Dendritic cell treated with granulocyte-macrophage colony-stimulating factor and Interleukin-4, amounts not matched to agents 40 ng/mL and 50 ng/mL, for 4 days (primary cell): ENCODE results near the gene XRN2.

ENCODE experiments used
- H3K27ac Mint-ChIP-seq: one replicate; pipeline ENCODE4 v1.8.0; 2022; ENCODE audit warnings: mild to moderate bottlenecking, mixed read lengths
- H3K27me3 Mint-ChIP-seq: one replicate; pipeline ENCODE4 v1.8.0; 2022; ENCODE audit warnings: mild to moderate bottlenecking, mixed read lengths
- H3K36me3 Mint-ChIP-seq: one replicate; pipeline ENCODE4 v1.8.0; 2022; ENCODE audit warnings: low read depth, mixed read lengths
- H3K4me1 Mint-ChIP-seq: one replicate; pipeline ENCODE4 v1.8.0; 2022; ENCODE audit warnings: low read depth, mixed read lengths
- H3K4me3 Mint-ChIP-seq: one replicate; pipeline ENCODE4 v1.8.0; 2022; ENCODE audit warnings: mild to moderate bottlenecking, moderate library complexity, mixed read lengths
- H3K9me3 Mint-ChIP-seq: one replicate; pipeline ENCODE4 v1.8.0; 2022; ENCODE audit warnings: mixed read lengths
- intact Hi-C: fragments of 100-400 bp; cut with micrococcal nuclease; formaldehyde crosslinking; loops from one replicate; pipeline ENCODE4 v1.15.0; 2022

Gene XRN2

GRCh38 chr20:21372016-21372415, 68.9 kb downstream of the XRN2 start:
- intact Hi-C loops, result loop anchor here (10.0 kb wide), 1 partner anchor 1327 kb away; no protein-coding TSS in a partner anchor
- H3K36me3 Mint-ChIP-seq, result peaks cover 82% of the 10 kb centered on the region
- H3K27ac Mint-ChIP-seq, result no peak overlapping the region

GRCh38 chr20:21373436-21373835, 70.3 kb downstream of the XRN2 start:
- Mint-ChIP-seq H3K36me3 (peaks cover 85% of the 10 kb centered on the region), H3K4me3 (no peak overlapping the region), H3K9me3 (no peaks in the 10 kb centered on the region), H3K27me3 (no peaks in the 10 kb centered on the region), H3K4me1 (no peaks in the 10 kb centered on the region), H3K27ac (no peak overlapping the region)
- intact Hi-C loops, result loop anchor here (10.0 kb wide), 1 partner anchor 1329 kb away; no protein-coding TSS in a partner anchor

More at GRCh38 chr20:21372016-21372415, 68.9 kb downstream of the XRN2 start:
- Mint-ChIP-seq H3K9me3 (no peaks in the 10 kb centered on the region), H3K4me3 (no peak overlapping the region), H3K4me1 (no peaks in the 10 kb centered on the region), H3K27me3 (no peaks in the 10 kb centered on the region)

- Mint-ChIP-seq H3K4me1 (no peaks in the 10 kb centered on the region), H3K27ac (no peak overlapping the region), H3K4me3 (no peak overlapping the region), H3K9me3 (no peaks in the 10 kb centered on the region), H3K27me3 (no peaks in the 10 kb centered on the region), H3K36me3 (peaks cover 89% of the 10 kb centered on the region)
- intact Hi-C loops, result loop anchor here (10.0 kb wide), 1 partner anchor 1332 kb away; no protein-coding TSS in a partner anchor
Observed at GRCh38 chr20:21376626-21377025, 73.5 kb downstream of the XRN2 start.

- Mint-ChIP-seq H3K36me3 (peaks cover 87% of the 10 kb centered on the region), H3K27me3 (no peaks in the 10 kb centered on the region), H3K9me3 (no peaks in the 10 kb centered on the region), H3K27ac (no peak overlapping the region), H3K4me3 (no peak overlapping the region), H3K4me1 (no peaks in the 10 kb centered on the region)
- intact Hi-C loops, result loop anchor here (10.0 kb wide), 1 partner anchor 1333 kb away; no protein-coding TSS in a partner anchor
Observed at GRCh38 chr20:21377701-21378100, 74.6 kb downstream of the XRN2 start.

GRCh38 chr20:21378259-21378658, 75.1 kb downstream of the XRN2 start:
- Mint-ChIP-seq H3K27ac (no peak overlapping the region), H3K9me3 (no peaks in the 10 kb centered on the region), H3K4me1 (no peaks in the 10 kb centered on the region), H3K36me3 (peaks cover 86% of the 10 kb centered on the region), H3K27me3 (no peaks in the 10 kb centered on the region), H3K4me3 (no peak overlapping the region)
- intact Hi-C loops, result loop anchor here (10.0 kb wide), 1 partner anchor 1333 kb away; no protein-coding TSS in a partner anchor

- Mint-ChIP-seq H3K27ac (no peak overlapping the region), H3K4me1 (no peaks in the 10 kb centered on the region), H3K27me3 (no peaks in the 10 kb centered on the region), H3K4me3 (no peak overlapping the region), H3K36me3 (peaks cover 86% of the 10 kb centered on the region), H3K9me3 (no peaks in the 10 kb centered on the region)
- intact Hi-C loops, result no loop called here
Observed at GRCh38 chr20:21380711-21381110, 77.6 kb downstream of the XRN2 start.

- Mint-ChIP-seq H3K27me3 (no peaks in the 10 kb centered on the region), H3K9me3 (no peaks in the 10 kb centered on the region), H3K36me3 (peaks cover 88% of the 10 kb centered on the region), H3K4me1 (no peaks in the 10 kb centered on the region), H3K27ac (no peak overlapping the region), H3K4me3 (no peak overlapping the region)
- intact Hi-C loops, result no loop called here
Observed at GRCh38 chr20:21381619-21382018, 78.5 kb downstream of the XRN2 start.

- H3K36me3 Mint-ChIP-seq, result peaks cover 86% of the 10 kb centered on the region
- no peak overlapping the region for H3K27ac Mint-ChIP-seq
- no peak overlapping the region for H3K4me3 Mint-ChIP-seq
- H3K27me3 Mint-ChIP-seq, result no peaks in the 10 kb centered on the region
- no peaks in the 10 kb centered on the region for H3K9me3 Mint-ChIP-seq
- no peaks in the 10 kb centered on the region for H3K4me1 Mint-ChIP-seq
- intact Hi-C loops, result no loop called here
Observed at GRCh38 chr20:21384308-21384892, 81.3 kb downstream of the XRN2 start.

GRCh38 chr20:21386111-21386510, 83.0 kb downstream of the XRN2 start:
- Mint-ChIP-seq H3K27me3 (peaks cover 11% of the 10 kb centered on the region), H3K4me1 (peaks cover 4% of the 10 kb centered on the region), H3K36me3 (peaks cover 84% of the 10 kb centered on the region), H3K4me3 (no peak overlapping the region), H3K9me3 (no peaks in the 10 kb centered on the region), H3K27ac (no peak overlapping the region)
- intact Hi-C loops, result no loop called here

- intact Hi-C loops, result no loop called here
- Mint-ChIP-seq H3K36me3 (peaks cover 74% of the 10 kb centered on the region), H3K4me1 (peaks cover 13% of the 10 kb centered on the region), H3K27me3 (peaks cover 21% of the 10 kb centered on the region), H3K27ac (no peak overlapping the region), H3K4me3 (no peak overlapping the region), H3K9me3 (no peaks in the 10 kb centered on the region)
Observed at GRCh38 chr20:21387528-21387927, 84.4 kb downstream of the XRN2 start.

GRCh38 chr20:21388566-21388965, 85.4 kb downstream of the XRN2 start:
- Mint-ChIP-seq H3K4me1 (peaks cover 19% of the 10 kb centered on the region), H3K36me3 (peaks cover 64% of the 10 kb centered on the region), H3K4me3 (no peak overlapping the region), H3K27me3 (peaks cover 32% of the 10 kb centered on the region), H3K9me3 (no peaks in the 10 kb centered on the region), H3K27ac (no peak overlapping the region)
- intact Hi-C loops, result no loop called here

- intact Hi-C loops, result no loop called here
- H3K4me3 Mint-ChIP-seq, result no peak overlapping the region
- H3K9me3 Mint-ChIP-seq, result no peaks in the 10 kb centered on the region
- peaks cover 19% of the 10 kb centered on the region for H3K4me1 Mint-ChIP-seq
- H3K27ac Mint-ChIP-seq, result no peak overlapping the region
- H3K27me3 Mint-ChIP-seq, result peaks cover 33% of the 10 kb centered on the region
- peaks cover 56% of the 10 kb centered on the region for H3K36me3 Mint-ChIP-seq
Observed at GRCh38 chr20:21389368-21389767, 86.2 kb downstream of the XRN2 start.

- Mint-ChIP-seq H3K36me3 (peaks cover 46% of the 10 kb centered on the region), H3K4me3 (no peak overlapping the region), H3K27me3 (peaks cover 43% of the 10 kb centered on the region), H3K4me1 (peaks cover 23% of the 10 kb centered on the region), H3K9me3 (no peaks in the 10 kb centered on the region), H3K27ac (no peak overlapping the region)
- intact Hi-C loops, result loop anchor here (10.0 kb wide), 1 partner anchor 86 kb away; the partner anchor contains the start of gene XRN2
Observed at GRCh38 chr20:21390768-21391167, 87.6 kb downstream of the XRN2 start.

GRCh38 chr20:21391185-21391971, 88.2 kb downstream of the XRN2 start:
- peaks cover 39% of the 10 kb centered on the region for H3K36me3 Mint-ChIP-seq
- intact Hi-C loops, result loop anchor here (10.0 kb wide), 1 partner anchor 87 kb away; the partner anchor contains the start of gene XRN2
- H3K4me1 Mint-ChIP-seq, result peaks cover 23% of the 10 kb centered on the region
- peaks cover 47% of the 10 kb centered on the region for H3K27me3 Mint-ChIP-seq
- H3K27ac Mint-ChIP-seq, result no peak overlapping the region
- H3K4me3 Mint-ChIP-seq, result no peak overlapping the region
- H3K9me3 Mint-ChIP-seq, result no peaks in the 10 kb centered on the region
